NCI-H2029 treated with DMSO at 0.1 percent for 48 hours (cell line): ENCODE measurements around the gene GFOD1.
"Not testable (repeated sequence)": the region's sequence is repeated elsewhere in the genome, so short reads cannot be mapped to it uniquely, and the experiment has no call there.

ENCODE experiments used
- DNase-seq: peaks from one replicate; lab custom pipeline; 2025; lab: John Stamatoyannopoulos, UW

The GFOD1 gene

DNA sequence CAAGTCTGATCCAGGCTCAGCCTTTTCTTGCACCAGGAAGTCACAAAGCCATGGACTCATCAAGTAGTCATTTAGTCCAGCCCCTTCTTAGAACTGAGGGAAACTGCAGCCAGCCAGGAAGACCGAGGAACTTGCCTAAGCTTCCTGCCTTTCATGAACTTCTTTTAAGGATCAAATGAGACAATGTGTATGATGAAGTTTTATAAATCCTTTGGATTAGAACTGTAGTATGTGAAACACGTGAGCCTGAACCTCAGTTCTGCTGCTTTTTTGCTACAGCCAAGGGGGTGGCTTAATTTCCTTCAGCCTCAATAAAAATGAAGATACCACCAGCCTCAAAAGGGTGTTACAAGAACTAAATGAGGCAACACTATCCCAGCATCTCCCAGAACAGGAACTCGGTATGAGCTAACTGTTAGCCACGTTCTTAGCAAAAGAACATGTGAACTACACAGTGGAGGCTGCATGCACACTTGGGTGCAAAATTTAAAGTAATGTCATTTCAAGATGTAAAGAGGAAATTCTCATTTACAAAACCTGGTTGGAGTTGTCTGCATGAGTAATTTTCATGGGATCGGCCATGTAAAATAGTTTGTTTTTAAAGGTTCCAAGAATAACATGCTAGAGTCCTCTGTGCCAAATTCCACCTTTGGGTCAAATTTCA, 83.0 kb downstream of the GFOD1 start:
- DNase-seq, result no peak

- no peak for DNase-seq
Measured at GRCh38 chr6:13402711-13403110, 84.7 kb downstream of the GFOD1 start.

DNA sequence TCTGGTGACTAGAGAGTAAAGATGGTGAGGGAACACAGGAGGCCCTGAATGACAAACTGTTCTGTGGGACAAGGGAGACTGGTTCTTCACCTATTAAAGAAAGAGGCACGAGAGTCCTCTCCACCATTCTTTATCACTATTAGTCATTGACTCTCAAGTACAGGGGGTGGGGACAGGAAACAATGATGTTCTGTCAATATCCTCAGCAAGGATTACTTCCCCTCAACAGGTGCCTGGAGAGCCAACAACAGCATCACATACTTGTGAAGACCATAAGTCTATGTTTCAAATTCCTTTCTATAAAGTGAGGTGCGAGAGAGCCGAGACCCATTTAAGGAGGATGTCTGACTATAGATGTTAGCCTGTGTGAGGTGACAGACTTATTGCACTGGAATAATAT, 86.6 kb downstream of the GFOD1 start:
- DNase-seq, result no peak

- DNase-seq, result no peak
Measured at GRCh38 chr6:13398421-13398994, 88.9 kb downstream of the GFOD1 start.

DNA sequence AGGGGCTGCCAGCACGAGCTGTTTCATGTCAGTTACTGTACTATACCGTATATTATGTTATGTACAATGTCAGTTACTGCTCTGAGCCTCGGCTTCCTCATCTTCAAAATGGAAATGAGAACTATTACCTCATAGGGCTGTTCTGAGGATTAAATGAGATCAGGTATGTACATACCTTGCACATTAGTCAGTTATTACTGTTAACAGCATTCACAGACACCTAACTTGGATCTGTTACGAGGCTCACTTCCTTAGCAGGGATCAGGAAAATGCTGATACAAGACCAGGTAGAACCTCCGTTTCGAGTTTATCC, 89.4 kb downstream of the GFOD1 start:
- no peak for DNase-seq

GRCh38 chr6:13397359-13398068, 89.9 kb downstream of the GFOD1 start:
- DNase-seq, result no peak

DNA sequence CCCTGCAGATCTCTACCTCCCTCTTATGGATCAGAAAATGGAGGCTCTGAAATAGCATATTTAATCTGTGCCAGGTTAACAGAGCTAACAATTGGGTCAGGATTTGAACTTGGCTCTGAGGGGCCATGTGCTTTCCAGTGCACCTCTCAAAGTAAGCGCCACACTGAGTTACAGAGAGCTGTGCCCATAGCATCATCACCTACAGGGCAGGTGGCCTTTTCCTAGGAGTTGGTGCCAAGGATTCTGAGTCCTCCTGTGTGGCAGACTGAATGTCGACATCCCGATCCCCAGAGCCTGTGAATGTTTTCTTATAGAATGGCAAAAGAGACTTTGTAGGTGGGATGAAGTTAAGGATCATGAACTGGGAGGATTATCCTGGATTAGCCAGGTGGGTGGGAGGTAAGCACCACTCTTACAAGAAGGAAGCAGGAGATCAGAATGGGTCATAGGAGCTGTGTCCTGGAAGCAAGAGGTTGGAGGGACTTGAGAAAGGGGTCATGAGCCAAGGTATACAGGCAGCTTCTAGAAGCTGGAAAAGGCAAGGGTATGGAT, 91.1 kb downstream of the GFOD1 start:
- no peak for DNase-seq

DNA sequence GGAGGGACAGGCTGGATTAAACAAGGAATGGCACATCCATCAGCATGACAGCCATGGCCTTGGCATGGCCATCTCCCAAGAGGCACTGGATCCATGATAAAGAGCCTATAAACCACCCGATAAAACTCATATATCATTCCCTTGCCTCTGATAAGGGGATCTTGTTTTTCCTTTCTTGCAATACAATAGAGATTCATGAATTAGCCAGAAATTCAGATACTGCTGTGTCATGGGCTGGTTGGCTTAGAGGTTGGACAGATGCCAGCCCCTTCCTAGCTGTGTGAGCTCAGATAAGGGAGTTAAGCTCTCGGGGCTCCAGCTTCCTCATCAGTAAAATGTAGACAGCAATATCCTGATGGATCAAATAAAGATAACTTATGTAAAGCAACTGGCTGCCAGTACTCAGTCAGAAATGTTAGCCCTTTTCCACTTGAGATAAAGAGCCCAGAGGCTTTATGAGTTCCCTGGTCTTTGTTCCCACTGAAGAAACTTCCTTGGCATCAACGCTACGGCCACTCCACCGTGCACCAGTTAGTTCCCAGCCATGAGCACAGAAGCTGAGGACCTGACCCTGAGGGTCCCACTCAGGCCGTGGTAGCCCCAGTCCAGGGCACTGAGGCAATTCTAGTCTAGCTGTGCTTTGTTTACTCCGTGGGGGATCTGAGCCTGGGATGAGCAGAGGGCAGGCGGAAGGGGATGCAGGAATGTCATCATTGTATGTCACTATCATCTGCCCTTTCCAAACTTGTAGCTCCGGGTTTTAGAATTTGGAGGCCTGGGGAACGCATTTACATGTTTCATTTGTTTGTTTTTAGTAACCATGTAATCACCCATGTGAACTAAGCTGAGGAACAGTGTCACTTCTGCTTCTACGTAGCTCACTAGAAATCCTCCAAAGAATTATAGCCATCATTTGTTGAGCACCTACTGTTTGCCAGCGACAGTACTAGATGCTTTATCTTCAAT, 91.8 kb downstream of the GFOD1 start:
- DNase-seq, result peak; percentile 25

GRCh38 chr6:13392462-13392861, 94.9 kb downstream of the GFOD1 start:
- DNase-seq, result no peak

DNA sequence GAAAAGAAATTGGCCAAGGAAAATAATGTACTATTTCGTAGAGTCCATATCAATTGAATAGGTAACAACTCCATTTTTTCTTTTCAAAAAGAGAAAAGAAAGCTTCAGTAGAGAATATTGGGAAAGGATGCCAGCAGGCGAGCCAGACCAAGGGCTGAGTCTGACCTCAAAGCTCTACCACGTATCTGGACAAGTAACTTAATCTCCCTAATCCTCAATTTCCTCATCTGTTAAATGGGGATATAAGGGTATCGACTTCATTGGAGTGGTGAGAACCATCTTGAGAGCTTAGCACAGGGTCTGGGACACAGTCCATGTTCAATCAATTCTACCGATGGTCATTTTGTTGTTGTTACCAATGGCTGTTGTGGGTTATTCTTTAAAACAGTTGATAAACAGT, 95.9 kb downstream of the GFOD1 start:
- no peak for DNase-seq

- no peak for DNase-seq
Measured at GRCh38 chr6:13390658-13391057, 96.7 kb downstream of the GFOD1 start.

DNA sequence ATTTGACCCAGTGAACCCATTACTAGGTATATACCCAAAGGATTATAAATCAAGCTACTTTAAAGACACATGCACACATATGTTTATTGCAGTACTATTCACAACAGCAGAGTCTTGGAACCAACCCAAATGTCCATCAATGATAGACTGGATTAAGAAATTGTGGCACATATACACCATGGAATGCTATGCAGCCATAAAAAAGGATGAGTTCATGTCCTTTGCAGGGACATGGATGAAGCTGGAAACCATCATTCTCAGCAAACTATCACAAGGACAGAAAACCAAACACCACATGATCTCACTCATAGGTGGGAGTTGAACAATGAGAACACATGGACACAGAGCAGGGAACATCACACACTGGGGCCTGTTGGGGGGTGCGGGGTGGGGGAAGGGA, 98.2 kb downstream of the GFOD1 start:
- not testable (repeated sequence) for DNase-seq

GRCh38 chr6:13388769-13389168, 98.6 kb downstream of the GFOD1 start:
- not testable (repeated sequence) for DNase-seq

DNA sequence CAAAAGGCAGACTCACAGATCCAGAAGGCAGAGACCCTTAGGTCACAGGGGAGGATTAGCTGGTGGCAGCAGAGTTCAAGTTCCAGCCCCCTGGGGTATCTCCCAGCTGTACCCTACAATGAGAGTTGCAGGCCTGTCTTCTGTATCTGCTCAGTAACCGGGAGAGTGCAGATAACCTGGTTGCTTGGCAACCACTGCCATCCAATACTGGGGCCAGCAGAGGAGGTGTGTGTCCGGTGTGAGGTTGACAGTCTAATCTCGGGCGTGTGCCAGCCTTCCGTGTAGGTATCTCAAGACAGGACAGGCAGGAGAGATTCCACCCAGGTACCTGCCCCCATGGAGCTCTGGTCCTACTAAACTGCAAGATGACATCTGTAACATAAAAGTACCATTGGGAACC, 102.4 kb downstream of the GFOD1 start:
- no peak for DNase-seq

- DNase-seq, result no peak
Measured at GRCh38 chr6:13384506-13384905, 102.9 kb downstream of the GFOD1 start.

- peak; percentile 56 for DNase-seq
Measured at GRCh38 chr6:13383328-13384163, 103.9 kb downstream of the GFOD1 start.

DNA sequence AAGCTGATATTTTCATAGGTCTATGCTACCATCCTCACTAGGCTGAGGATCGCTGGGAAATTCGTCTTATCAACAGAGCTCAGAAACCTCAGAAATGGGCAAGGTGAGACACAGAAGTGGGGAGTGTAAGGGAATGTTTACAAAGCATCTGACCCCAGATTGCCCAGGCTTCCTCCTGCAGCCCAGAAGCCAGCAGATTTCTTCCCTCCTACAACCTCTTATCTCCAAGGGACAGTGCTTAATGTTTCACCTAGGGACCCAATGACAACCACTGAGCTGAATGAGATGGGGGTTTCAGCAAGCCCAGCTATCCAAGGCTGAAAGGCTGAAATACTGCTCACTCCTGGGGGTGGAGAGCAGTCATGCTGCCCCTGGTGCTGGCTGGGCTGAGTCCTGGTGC, 106.6 kb downstream of the GFOD1 start:
- DNase-seq, result no peak

DNA sequence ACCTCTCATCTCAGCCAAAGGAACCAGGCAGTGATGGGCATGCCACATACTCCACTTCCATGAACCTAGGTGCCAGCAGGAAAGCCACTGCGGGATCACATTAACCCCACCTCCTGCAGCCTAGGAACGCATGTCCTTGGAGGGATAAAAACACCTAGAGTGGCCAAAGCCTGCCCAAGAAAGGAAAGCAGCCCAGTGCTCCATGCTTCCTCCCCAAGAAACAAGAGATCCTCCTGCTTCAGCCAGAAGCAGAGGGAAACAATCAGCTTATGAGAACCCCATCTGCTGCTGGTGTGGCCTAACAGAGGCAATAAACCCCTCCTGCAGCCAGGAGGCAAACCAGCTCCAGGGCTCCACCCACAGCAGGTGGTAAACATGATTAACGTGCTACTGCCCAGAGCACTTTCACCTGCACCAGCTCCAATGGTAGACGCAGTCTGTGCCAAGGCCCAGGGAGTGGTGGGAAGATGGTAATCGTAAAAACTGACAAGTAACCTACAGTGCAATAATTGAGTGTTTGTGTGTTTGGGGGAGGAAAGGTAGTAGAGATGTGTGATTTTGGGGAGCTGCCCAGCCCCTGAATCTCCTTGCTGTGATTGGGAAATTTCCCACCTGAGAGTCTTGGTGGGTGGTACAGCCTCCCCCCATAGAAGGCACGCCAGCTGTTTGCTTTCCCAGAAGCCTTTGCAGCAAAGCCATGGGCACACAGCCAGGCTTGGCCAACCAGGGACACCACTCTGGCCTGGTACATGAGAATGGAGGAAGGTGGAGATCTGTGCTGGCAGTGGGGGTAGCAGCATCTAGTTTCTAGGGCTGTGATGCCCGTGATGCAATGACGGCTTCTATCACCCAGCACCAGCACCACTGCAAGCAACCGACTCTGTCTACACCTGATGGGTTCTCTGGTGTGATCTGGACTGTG, 108.5 kb downstream of the GFOD1 start:
- peak; percentile 89 for DNase-seq

GRCh38 chr6:13377054-13377758, 110.2 kb downstream of the GFOD1 start:
- no peak for DNase-seq
